ENCODE results near the gene PLOD1. TPM values are rescaled to one million over a fixed set of nuclear protein-coding genes. Genes with fewer than 3 reads are reported as not detected.
"Not testable (repeated sequence)": the region's sequence is repeated elsewhere in the genome, so short reads cannot be mapped to it uniquely, and the experiment has no call there.

Gene PLOD1
- total RNA-seq, 2 donors from 2014 or later = 56.1 to 58.1 TPM

- no peak for DNase-seq (ENCODE audit: low spot score)
- no peaks in the 10 kb centered on the region for H3K9me3 ChIP-seq
- TF ChIP-seq CTCF (IDR thresholded peaks at IDR 0.05) = no peak
- H3K36me3 ChIP-seq = peaks cover 30% of the 10 kb centered on the region
- H3K27ac ChIP-seq = peak overlapping the region; percentile 38 to 85
- H3K4me1 ChIP-seq = peaks cover 0 to 60% of the 10 kb centered on the region in 2 donors
- H3K4me3 ChIP-seq = no peak overlapping the region
- H3K27me3 ChIP-seq = no peaks in the 10 kb centered on the region
Measured at GRCh38 chr1:11920239-11920903, 14.1 kb upstream of the PLOD1 start.

- no peak for TF ChIP-seq CTCF (IDR thresholded peaks at IDR 0.05)
- no peaks in the 10 kb centered on the region for H3K9me3 ChIP-seq
- H3K4me1 ChIP-seq = peaks cover 0 to 63% of the 10 kb centered on the region in 2 donors
- H3K4me3 ChIP-seq = no peak overlapping the region
- peaks cover 30% of the 10 kb centered on the region for H3K36me3 ChIP-seq
- peak overlapping the region; percentile 38 to 85 for H3K27ac ChIP-seq
- no peaks in the 10 kb centered on the region for H3K27me3 ChIP-seq
- no peak for DNase-seq (ENCODE audit: low spot score)
Measured at GRCh38 chr1:11921022-11921421, 13.5 kb upstream of the PLOD1 start.

DNA sequence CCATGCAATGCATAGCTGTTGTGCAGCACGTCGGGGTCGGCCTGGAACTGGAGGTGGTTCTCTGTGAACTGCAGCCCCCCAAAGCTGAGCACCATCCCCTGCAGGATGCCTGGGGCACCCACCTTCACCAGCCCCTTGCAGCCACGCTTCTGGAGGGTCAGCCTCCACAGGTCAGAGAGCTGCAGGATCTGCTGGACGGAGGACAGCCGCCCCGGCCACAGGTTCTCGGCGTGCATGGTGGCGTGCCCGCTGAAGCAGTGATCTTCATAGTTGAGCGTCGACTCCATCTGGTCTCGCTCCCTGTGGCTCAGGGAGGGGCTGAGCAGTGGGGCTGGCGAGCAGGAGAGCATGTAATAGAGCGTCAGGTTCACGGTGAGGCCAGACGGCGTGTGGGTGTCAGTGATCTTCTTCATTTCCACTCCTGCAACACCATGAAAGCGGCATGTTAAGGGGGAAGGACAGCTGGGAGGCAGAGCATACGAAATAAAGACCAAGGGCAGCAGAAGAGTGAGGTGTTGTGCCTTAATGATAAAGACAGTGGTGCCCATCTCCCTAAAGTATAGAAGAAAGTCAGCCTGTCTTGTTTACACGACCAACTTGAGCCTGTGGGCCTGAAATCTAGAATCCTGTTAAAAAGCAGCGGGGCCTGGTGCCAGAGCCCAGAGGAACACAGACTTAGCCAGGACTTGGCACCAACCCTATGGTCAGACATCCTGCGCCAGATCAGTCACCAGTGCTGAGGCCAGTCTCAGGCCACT is 11.3 kb upstream of the PLOD1 start:
- peaks cover 0 to 61% of the 10 kb centered on the region in 2 donors for H3K4me1 ChIP-seq
- DNase-seq (ENCODE audit: low spot score) = no peak
- peaks cover 30% of the 10 kb centered on the region for H3K36me3 ChIP-seq
- H3K4me3 ChIP-seq = no peak overlapping the region
- H3K27me3 ChIP-seq = no peaks in the 10 kb centered on the region
- no peaks in the 10 kb centered on the region for H3K9me3 ChIP-seq
- TF ChIP-seq CTCF (IDR thresholded peaks at IDR 0.05) = no peak
- H3K27ac ChIP-seq = peak overlapping the region; percentile 16 to 23

GRCh38 chr1:11923827-11924113 is 10.7 kb upstream of the PLOD1 start:
- peaks cover 0 to 55% of the 10 kb centered on the region in 2 donors for H3K4me1 ChIP-seq
- peaks cover 30% of the 10 kb centered on the region for H3K36me3 ChIP-seq
- H3K27me3 ChIP-seq = no peaks in the 10 kb centered on the region
- no peak for DNase-seq (ENCODE audit: low spot score)
- no peak for TF ChIP-seq CTCF (IDR thresholded peaks at IDR 0.05)
- H3K9me3 ChIP-seq = no peaks in the 10 kb centered on the region
- peak overlapping the region; percentile 16 to 23 for H3K27ac ChIP-seq
- H3K4me3 ChIP-seq = no peak overlapping the region

- no peaks in the 10 kb centered on the region for H3K27me3 ChIP-seq
- peaks cover 25% of the 10 kb centered on the region for H3K36me3 ChIP-seq
- H3K9me3 ChIP-seq = no peaks in the 10 kb centered on the region
- H3K27ac ChIP-seq = peak overlapping the region in 1 of 2 donors; percentile 16
- peaks cover 0 to 48% of the 10 kb centered on the region in 2 donors for H3K4me1 ChIP-seq
- DNase-seq (ENCODE audit: low spot score) = no peak
- TF ChIP-seq CTCF (IDR thresholded peaks at IDR 0.05) = no peak
- H3K4me3 ChIP-seq = peak overlapping the region; percentile 23 to 67
Measured at GRCh38 chr1:11924334-11925195, 10.0 kb upstream of the PLOD1 start.

GRCh38 chr1:11925196-11925937 is 9.2 kb upstream of the PLOD1 start:
- peaks cover 20% of the 10 kb centered on the region for H3K36me3 ChIP-seq
- peaks cover 0 to 48% of the 10 kb centered on the region in 2 donors for H3K4me1 ChIP-seq
- H3K9me3 ChIP-seq; H3K27me3 ChIP-seq; H3K27ac ChIP-seq; DNase-seq (ENCODE audit: low spot score): not testable (repeated sequence)
- peak overlapping the region; percentile 61 to 67 for H3K4me3 ChIP-seq
